ENCODE measurements around the gene IP6K1.
A peak's percentile ranks its signal among the peaks of the same experiment; 100 is the strongest.

Gene IP6K1

GRCh38 chr3:49725906-49726681 lies 60.2 kb downstream of the IP6K1 start:
- H3K36me3 ChIP-seq (ENCODE audit: control insufficient read depth in 2 of 2, insufficient read depth in 1 of 2, low read length in 2 of 2), result peaks cover 3 to 76% of the 10 kb centered on the region in 2 experiments; a peak in 2 of 3 replicates

GRCh38 chr3:49724586-49724985 lies 61.8 kb downstream of the IP6K1 start:
- peak overlapping the region; percentile 57; the same call in 1 of the 2 replicates for H3K4me3 ChIP-seq (ENCODE audit: low read depth, low read length)
- POLR2A ChIA-PET, result interaction anchor here (1.0 to 1.4 kb wide), 3 partner anchors 8 to 62 kb away, joined by 3 to 4 read pairs (median 3); partner anchors contain the start of gene IP6K1
- H3K36me3 ChIP-seq (ENCODE audit: control insufficient read depth in 2 of 2, insufficient read depth in 1 of 2, low read length in 2 of 2), result peaks cover 0 to 74% of the 10 kb centered on the region in 2 experiments; a peak in 2 of 3 replicates
- no peaks in the 10 kb centered on the region for H3K9me3 ChIP-seq (ENCODE audit: control insufficient read depth, insufficient read depth, low read depth, low read length)
- TF ChIP-seq ZBTB21 (tag by site-specific recombination; IDR thresholded peaks at IDR 0.05) (no peak), ZNF157 (tag by site-specific recombination; IDR thresholded peaks at IDR 0.05) (no peak), ZNF335 (tag by site-specific recombination; conservative IDR thresholded peaks at IDR 0.05) (no peak), KLF1 (tag by site-specific recombination; IDR thresholded peaks at IDR 0.05) (0 out of 2 replicates have a peak, but pooled peaks have one; percentile 8)
- H3K4me1 ChIP-seq (ENCODE audit: control insufficient read depth, insufficient read depth, low read length), result no peaks in the 10 kb centered on the region
- CTCF ChIA-PET, result interaction anchor here (0.7 kb wide), 1 partner anchor 121 kb away, joined by 3 read pairs; no protein-coding TSS in a partner anchor
- peak overlapping the region; percentile 85 for H3K27ac ChIP-seq (ENCODE audit: extremely low read depth, low read depth, low read length)

More at GRCh38 chr3:49725906-49726681, 60.2 kb downstream of the IP6K1 start:
- CTCF ChIA-PET, result no interaction called here
- TF ChIP-seq ZNF792 (tag by site-specific recombination; IDR thresholded peaks at IDR 0.05) (no peak), SCRT2 (tag by site-specific recombination; IDR thresholded peaks at IDR 0.05) (peak; percentile 37)
- POLR2A ChIA-PET, result no interaction called here
- no peak overlapping the region for H3K4me3 ChIP-seq (ENCODE audit: low read depth, low read length)
- H3K27ac ChIP-seq (ENCODE audit: extremely low read depth, low read depth, low read length), result no peak overlapping the region
- no peaks in the 10 kb centered on the region for H3K9me3 ChIP-seq (ENCODE audit: control insufficient read depth, insufficient read depth, low read depth, low read length)
- H3K4me1 ChIP-seq (ENCODE audit: control insufficient read depth, insufficient read depth, low read length), result no peaks in the 10 kb centered on the region

DNA sequence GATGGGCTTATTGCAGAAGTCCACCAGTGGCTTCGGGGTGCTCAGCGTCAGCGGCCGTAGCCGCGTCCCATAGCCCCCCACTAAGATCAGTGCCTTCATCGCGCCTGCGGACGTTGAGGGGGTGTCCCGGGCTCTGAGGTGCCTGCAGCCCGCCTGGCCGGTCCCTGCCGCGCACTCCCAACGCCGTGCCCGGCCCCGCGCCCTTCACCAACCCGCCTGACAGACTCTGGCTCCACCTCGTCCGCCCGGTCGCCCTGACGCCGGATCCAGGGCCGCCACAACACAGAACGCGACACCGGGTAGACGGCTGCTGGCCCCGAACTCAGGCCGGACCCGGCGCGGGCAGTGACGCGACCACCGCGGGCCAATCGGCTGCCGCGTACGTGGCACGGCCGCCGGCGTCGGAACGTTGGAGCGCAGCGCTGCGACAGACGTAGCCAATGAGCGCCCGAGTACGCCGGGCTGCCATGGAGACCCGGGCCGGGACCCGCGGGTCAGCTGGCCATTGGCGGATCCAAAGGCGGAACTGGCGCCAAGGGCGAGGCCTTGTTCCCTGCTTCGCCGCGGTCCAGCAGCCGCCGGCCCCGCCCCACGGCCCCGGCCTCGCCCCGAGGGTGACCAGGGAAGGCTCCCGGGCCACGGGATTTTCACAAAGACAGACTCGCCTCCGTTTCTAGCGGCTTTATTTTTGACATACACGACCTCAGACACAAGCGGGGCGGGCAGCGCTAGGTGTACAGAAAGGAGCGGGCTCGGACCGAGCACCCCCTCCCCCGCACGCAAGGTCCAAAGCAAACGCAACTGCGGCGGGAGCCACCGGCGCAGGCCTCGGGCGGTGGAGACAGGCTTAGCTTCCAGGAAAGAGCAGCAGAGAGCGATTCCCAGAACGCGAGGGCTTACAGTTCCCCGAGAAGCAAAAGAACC lies 62.5 kb downstream of the IP6K1 start, which contains the start of gene GMPPB:
Gene GMPPB (minus strand): TSS at position 324 of the 924 bp plus-strand sequence. CDS start 225 bp downstream, at position 99.
- Histone ChIP-seq H3K27ac (ENCODE audit: extremely low read depth, low read depth, low read length) (peak within 1 kb of the TSS; percentile 87), H3K36me3 (ENCODE audit: control insufficient read depth in 2 of 2, insufficient read depth in 1 of 2, low read length in 2 of 2) (peaks cover 0 to 76% of the 10 kb centered on the region in 2 experiments; a peak in 1 of 3 replicates), H3K4me1 (ENCODE audit: control insufficient read depth, insufficient read depth, low read length) (no peaks in the 10 kb centered on the region), H3K4me3 (ENCODE audit: low read depth, low read length) (peak within 1 kb of the TSS; percentile 90), H3K9me3 (ENCODE audit: control insufficient read depth, insufficient read depth, low read depth, low read length) (no peaks in the 10 kb centered on the region)
- POLR2A ChIA-PET, result interaction anchor here (0.5 to 1.7 kb wide), 8 partner anchors 9 to 1946 kb away, joined by 3 to 9 read pairs (median 4); partner anchors contain the start of gene IP6K1
- CTCF ChIA-PET, result interaction anchor here (0.7 kb wide), 1 partner anchor 122 kb away, joined by 3 read pairs; no protein-coding TSS in a partner anchor
- 0 out of 2 replicates have a peak, but pooled peaks have one; percentile 18 for TF ChIP-seq ZNF561 (tag by site-specific recombination; IDR thresholded peaks at IDR 0.05; ENCODE audit: borderline replicate concordance)
- TF ChIP-seq ZNF692 (tag by site-specific recombination; IDR thresholded peaks at IDR 0.05), result peak; percentile 11; the same call in 1 of the 2 replicates
- peak; percentile 56; the same call in 1 of the 2 replicates for TF ChIP-seq KLF8 (tag by site-specific recombination; IDR thresholded peaks at IDR 0.05)
- TF ChIP-seq ZNF660 (tag by site-specific recombination; IDR thresholded peaks at IDR 0.05), result 0 out of 2 replicates have a peak, but pooled peaks have one; percentile 9
- TF ChIP-seq KLF7 (tag by site-specific recombination; IDR thresholded peaks at IDR 0.05; ENCODE audit: borderline replicate concordance), result peak; percentile 34; the same call in 1 of the 2 replicates
- TF ChIP-seq, protein P1, sequence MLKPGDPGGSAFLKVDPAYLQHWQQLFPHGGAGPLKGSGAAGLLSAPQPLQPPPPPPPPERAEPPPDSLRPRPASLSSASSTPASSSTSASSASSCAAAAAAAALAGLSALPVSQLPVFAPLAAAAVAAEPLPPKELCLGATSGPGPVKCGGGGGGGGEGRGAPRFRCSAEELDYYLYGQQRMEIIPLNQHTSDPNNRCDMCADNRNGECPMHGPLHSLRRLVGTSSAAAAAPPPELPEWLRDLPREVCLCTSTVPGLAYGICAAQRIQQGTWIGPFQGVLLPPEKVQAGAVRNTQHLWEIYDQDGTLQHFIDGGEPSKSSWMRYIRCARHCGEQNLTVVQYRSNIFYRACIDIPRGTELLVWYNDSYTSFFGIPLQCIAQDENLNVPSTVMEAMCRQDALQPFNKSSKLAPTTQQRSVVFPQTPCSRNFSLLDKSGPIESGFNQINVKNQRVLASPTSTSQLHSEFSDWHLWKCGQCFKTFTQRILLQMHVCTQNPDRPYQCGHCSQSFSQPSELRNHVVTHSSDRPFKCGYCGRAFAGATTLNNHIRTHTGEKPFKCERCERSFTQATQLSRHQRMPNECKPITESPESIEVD (tag by site-specific recombination; IDR thresholded peaks at IDR 0.05), result no peak
- peak; percentile 98 for TF ChIP-seq ZBTB20 (tag by site-specific recombination; IDR thresholded peaks at IDR 0.05)
- TF ChIP-seq OSR2 (tag by site-specific recombination; IDR thresholded peaks at IDR 0.05), result no peak
- TF ChIP-seq, protein P2, sequence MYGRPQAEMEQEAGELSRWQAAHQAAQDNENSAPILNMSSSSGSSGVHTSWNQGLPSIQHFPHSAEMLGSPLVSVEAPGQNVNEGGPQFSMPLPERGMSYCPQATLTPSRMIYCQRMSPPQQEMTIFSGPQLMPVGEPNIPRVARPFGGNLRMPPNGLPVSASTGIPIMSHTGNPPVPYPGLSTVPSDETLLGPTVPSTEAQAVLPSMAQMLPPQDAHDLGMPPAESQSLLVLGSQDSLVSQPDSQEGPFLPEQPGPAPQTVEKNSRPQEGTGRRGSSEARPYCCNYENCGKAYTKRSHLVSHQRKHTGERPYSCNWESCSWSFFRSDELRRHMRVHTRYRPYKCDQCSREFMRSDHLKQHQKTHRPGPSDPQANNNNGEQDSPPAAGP (tag by site-specific recombination; IDR thresholded peaks at IDR 0.05), result peak; percentile 48; the same call in 1 of the 2 replicates
- peak; percentile 57; the same call in 1 of the 2 replicates for TF ChIP-seq ZNF837 (tag by site-specific recombination; IDR thresholded peaks at IDR 0.05)
- TF ChIP-seq ZNF449 (tag by site-specific recombination; IDR thresholded peaks at IDR 0.05), result no peak
- peak; percentile 61; the same call in 1 of the 2 replicates for TF ChIP-seq KLF9 (tag by site-specific recombination; IDR thresholded peaks at IDR 0.05; ENCODE audit: low read depth)
- no peak for TF ChIP-seq ZNF473 (tag by site-specific recombination; IDR thresholded peaks at IDR 0.05)
- no peak for TF ChIP-seq OVOL3 (tag by site-specific recombination; IDR thresholded peaks at IDR 0.05)
